Stomach (tissue), 9 donors: Measurements from ENCODE around the gene SGPP1. TPM values are rescaled to one million over a fixed set of nuclear protein-coding genes. Genes with fewer than 3 reads are reported as not detected.

Source experiments
- DNase-seq, 2 donors: peaks; one replicate each; pipeline versions ENCODE4 v3.0.0 to v3.0.0-alpha.2; 2013 to 2019
- H3K27ac ChIP-seq, 5 donors: fragments of 200-600 bp in 4 of 5; sonication (generic) in 4 of 5; one replicate each; pipeline ENCODE4 v1.5.1; 2013 to 2019; ENCODE audit warnings: mild to moderate bottlenecking in 1 of 5, moderate library complexity in 1 of 5
- H3K27me3 ChIP-seq, 3 donors: fragments of 200-600 bp; sonication (generic); one replicate each; pipeline ENCODE4 v1.5.1; 2017 to 2019; ENCODE audit warnings: mixed run types in 1 of 3
- H3K36me3 ChIP-seq, 4 donors: fragments of 200-600 bp; sonication (generic); 1 replicate in 3 of 4; 2 replicates in 1 of 4; pipeline ENCODE4 v1.5.1; 2016 to 2019
- H3K4me1 ChIP-seq, 4 donors: fragments of 200-600 bp; sonication (generic); one replicate each; pipeline ENCODE4 v1.5.1; 2016 to 2019
- H3K4me3 ChIP-seq, 4 donors: fragments of 200-600 bp; sonication (generic) in 3 of 4; one replicate each; pipeline ENCODE4 v1.5.1; 2016 to 2019; ENCODE audit warnings: mild to moderate bottlenecking in 1 of 4
- H3K9me3 ChIP-seq, 4 donors: fragments of 200-600 bp; sonication (generic); one replicate each; pipeline ENCODE4 v1.5.1; 2016 to 2019
- CTCF ChIP-seq, 7 experiments: fragments of 450-650 bp in 4 of 7; fragments of 200-600 bp in 3 of 7; sonication (generic) in 3 of 7; IDR thresholded peaks; one replicate each; pipeline ENCODE4 v1.5.1; 2016 to 2019; ENCODE audit warnings: antibody characterized with exemption in 7 of 7, control low read depth in 2 of 7, mild to moderate bottlenecking in 1 of 7
- EP300 ChIP-seq: sonication (generic); formaldehyde crosslinking; IDR thresholded peaks from one replicate; pipeline ENCODE4 v1.6.1; 2017; ENCODE audit warnings: antibody characterized with exemption
- POLR2A ChIP-seq, 4 donors: fragments of 450-650 bp; IDR thresholded peaks; one replicate each; pipeline ENCODE4 v1.6.1; 2016; ENCODE audit warnings: antibody characterized with exemption in 4 of 4, control low read depth in 2 of 4, mild to moderate bottlenecking in 1 of 4, moderate library complexity in 1 of 4
- POLR2AphosphoS5 ChIP-seq, 3 donors: sonication (generic); formaldehyde crosslinking; IDR thresholded peaks; one replicate each; pipeline ENCODE4 v1.6.1; 2016; ENCODE audit warnings: antibody characterized with exemption in 3 of 3
- WGBS, 5 donors: extraction: QIAGEN DNeasy Blood & Tissue Kit in 3 of 5; methylation state at CpG; one replicate each; pipeline versions ENCODE4 v1.1.5 to v1.1.7; 2013 to 2018; 5-methylcytosine and 5-hydroxymethylcytosine counted together
- intact Hi-C: fragments of 100-400 bp; cut with DNase I; formaldehyde crosslinking; loops from one replicate; pipeline ENCODE4 v1.15.1; 2023; ENCODE audit warnings: low total_unique reads
- polyA plus RNA-seq, 3 donors: library from polyadenylated mRNA; stranded (reverse); fragments of 200-250 nt; gene quantifications; one replicate each; pipeline ENCODE4 v1.2.3, GENCODE V29; 2013
- total RNA-seq, 5 donors: library from RNA; depleted of rRNA; stranded (reverse); fragments of >200 nt; gene quantifications; one replicate each; pipeline versions ENCODE4 v1.1.0 to v1.2.3, GENCODE V29; 2014 to 2016
- donor health status: healthy with polysubstance abuse.
- donor health status: Bipolar disorder and iron deficiency.
- donor health status: healthy.

SGPP1 gene
- total and polyA plus RNA-seq, 8 donors: 2.7 to 37.7 (median 16.6) TPM

DNA sequence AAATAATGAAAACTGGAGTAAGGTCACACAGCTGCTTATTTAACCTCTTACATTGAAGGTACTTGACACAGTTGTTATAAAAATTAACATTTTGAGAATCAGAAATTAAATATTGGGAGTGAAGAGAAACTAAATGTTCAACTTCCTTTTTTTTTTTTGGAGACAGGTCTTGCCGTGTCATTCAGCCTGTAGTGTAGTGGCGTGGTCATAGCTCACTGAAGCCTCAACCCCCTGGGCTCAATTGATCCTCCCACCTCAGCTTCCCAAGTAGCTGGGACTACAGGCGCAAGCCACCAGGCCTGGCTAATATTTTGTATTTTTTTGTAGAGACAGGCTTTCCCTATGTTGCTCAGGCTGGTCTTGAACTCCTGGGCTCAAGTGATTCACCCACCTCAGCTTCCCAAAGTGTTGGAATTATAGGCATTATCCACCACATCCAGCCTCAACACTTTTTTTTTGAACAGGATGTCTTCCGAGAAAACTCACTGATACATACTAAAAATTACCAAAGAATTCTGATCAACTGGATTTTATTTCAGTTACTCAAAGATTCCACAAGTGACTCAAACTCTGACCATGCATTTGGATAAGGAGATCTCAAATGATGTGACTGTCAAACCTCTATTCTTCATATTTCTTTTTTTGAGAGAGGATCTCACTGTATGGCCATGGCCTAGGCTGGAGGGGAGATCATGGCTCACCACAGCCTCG, 35.4 kb downstream of the SGPP1 start:
- H3K27ac ChIP-seq: no peak overlapping the region
- 91 to 95% (median 92%) methylated on average over 5 of the region's 5 CpGs for WGBS, 5 donors
- intact Hi-C loops: no loop called here
- H3K4me3 ChIP-seq: no peak overlapping the region
- no peaks in the 10 kb centered on the region for H3K27me3 ChIP-seq
- no peaks in the 10 kb centered on the region for H3K4me1 ChIP-seq
- no peak for DNase-seq
- peaks cover 0 to 18% (median 12%) of the 10 kb centered on the region in 4 donors for H3K36me3 ChIP-seq
- no peak for TF ChIP-seq EP300
- TF ChIP-seq POLR2AphosphoS5 (IDR thresholded peaks at IDR 0.05): no peak
- TF ChIP-seq POLR2A (IDR thresholded peaks at IDR 0.05): no peak
- no peak for TF ChIP-seq CTCF (IDR thresholded peaks at IDR 0.05)
- no peaks in the 10 kb centered on the region for H3K9me3 ChIP-seq

- H3K27me3 ChIP-seq: no peaks in the 10 kb centered on the region
- H3K4me3 ChIP-seq: no peak overlapping the region
- 89 to 96% (median 92%) methylated on average over 3 of the region's 3 CpGs for WGBS, 5 donors
- no peak overlapping the region for H3K27ac ChIP-seq
- no peak for DNase-seq
- H3K4me1 ChIP-seq: no peaks in the 10 kb centered on the region
- peaks cover 0 to 17% (median 13%) of the 10 kb centered on the region in 4 donors for H3K36me3 ChIP-seq
- intact Hi-C loops: no loop called here
- no peaks in the 10 kb centered on the region for H3K9me3 ChIP-seq
- no peak for TF ChIP-seq POLR2A (IDR thresholded peaks at IDR 0.05)
- TF ChIP-seq POLR2AphosphoS5 (IDR thresholded peaks at IDR 0.05): no peak
- no peak for TF ChIP-seq CTCF (IDR thresholded peaks at IDR 0.05)
- TF ChIP-seq EP300: no peak
Measured at GRCh38 chr14:63689132-63689531, 38.7 kb downstream of the SGPP1 start.

- H3K9me3 ChIP-seq: no peaks in the 10 kb centered on the region
- H3K36me3 ChIP-seq: peaks cover 0 to 12% (median 9%) of the 10 kb centered on the region in 4 donors
- intact Hi-C loops: no loop called here
- no peak for TF ChIP-seq CTCF (IDR thresholded peaks at IDR 0.05)
- TF ChIP-seq POLR2A (IDR thresholded peaks at IDR 0.05): no peak
- no peak for TF ChIP-seq POLR2AphosphoS5 (IDR thresholded peaks at IDR 0.05)
- H3K4me1 ChIP-seq: no peaks in the 10 kb centered on the region
- no peak for DNase-seq
- no peak overlapping the region for H3K27ac ChIP-seq
- H3K4me3 ChIP-seq: no peak overlapping the region
- H3K27me3 ChIP-seq: no peaks in the 10 kb centered on the region
Measured at GRCh38 chr14:63686926-63687325, 40.9 kb downstream of the SGPP1 start.

- H3K4me1 ChIP-seq: no peaks in the 10 kb centered on the region
- 95 to 100% (median 97%) methylated on average over 1 of the region's 1 CpG for WGBS, 5 donors
- DNase-seq: no peak
- intact Hi-C loops: no loop called here
- H3K27ac ChIP-seq: no peak overlapping the region
- TF ChIP-seq POLR2A (IDR thresholded peaks at IDR 0.05): no peak
- no peak for TF ChIP-seq POLR2AphosphoS5 (IDR thresholded peaks at IDR 0.05)
- TF ChIP-seq EP300: no peak
- TF ChIP-seq CTCF (IDR thresholded peaks at IDR 0.05): no peak
- no peaks in the 10 kb centered on the region for H3K9me3 ChIP-seq
- H3K36me3 ChIP-seq: peaks cover 0 to 12% (median 9%) of the 10 kb centered on the region in 4 donors
- H3K27me3 ChIP-seq: no peaks in the 10 kb centered on the region
- no peak overlapping the region for H3K4me3 ChIP-seq
Measured at GRCh38 chr14:63685401-63685800, 42.5 kb downstream of the SGPP1 start.
